Renal cortical epithelial cell (primary cell): ENCODE data around the gene TBX20. TPM values are rescaled to one million over a fixed set of nuclear protein-coding genes. Genes with fewer than 3 reads are reported as not detected.

Source experiments
- DNase-seq: peaks from one replicate; pipeline ENCODE4 v3.0.0-alpha.2; 2011; ENCODE audit warnings: low read depth
- total RNA-seq: library from RNA; depleted of rRNA; stranded (reverse); fragments of >200 nt; gene quantifications from 2 replicates; pipeline ENCODE4 v1.2.3, GENCODE V29; 2014

The TBX20 gene, protein sequence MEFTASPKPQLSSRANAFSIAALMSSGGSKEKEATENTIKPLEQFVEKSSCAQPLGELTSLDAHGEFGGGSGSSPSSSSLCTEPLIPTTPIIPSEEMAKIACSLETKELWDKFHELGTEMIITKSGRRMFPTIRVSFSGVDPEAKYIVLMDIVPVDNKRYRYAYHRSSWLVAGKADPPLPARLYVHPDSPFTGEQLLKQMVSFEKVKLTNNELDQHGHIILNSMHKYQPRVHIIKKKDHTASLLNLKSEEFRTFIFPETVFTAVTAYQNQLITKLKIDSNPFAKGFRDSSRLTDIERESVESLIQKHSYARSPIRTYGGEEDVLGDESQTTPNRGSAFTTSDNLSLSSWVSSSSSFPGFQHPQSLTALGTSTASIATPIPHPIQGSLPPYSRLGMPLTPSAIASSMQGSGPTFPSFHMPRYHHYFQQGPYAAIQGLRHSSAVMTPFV
- total RNA-seq = 0.15 and 0.52 TPM in 2 replicates

DNA sequence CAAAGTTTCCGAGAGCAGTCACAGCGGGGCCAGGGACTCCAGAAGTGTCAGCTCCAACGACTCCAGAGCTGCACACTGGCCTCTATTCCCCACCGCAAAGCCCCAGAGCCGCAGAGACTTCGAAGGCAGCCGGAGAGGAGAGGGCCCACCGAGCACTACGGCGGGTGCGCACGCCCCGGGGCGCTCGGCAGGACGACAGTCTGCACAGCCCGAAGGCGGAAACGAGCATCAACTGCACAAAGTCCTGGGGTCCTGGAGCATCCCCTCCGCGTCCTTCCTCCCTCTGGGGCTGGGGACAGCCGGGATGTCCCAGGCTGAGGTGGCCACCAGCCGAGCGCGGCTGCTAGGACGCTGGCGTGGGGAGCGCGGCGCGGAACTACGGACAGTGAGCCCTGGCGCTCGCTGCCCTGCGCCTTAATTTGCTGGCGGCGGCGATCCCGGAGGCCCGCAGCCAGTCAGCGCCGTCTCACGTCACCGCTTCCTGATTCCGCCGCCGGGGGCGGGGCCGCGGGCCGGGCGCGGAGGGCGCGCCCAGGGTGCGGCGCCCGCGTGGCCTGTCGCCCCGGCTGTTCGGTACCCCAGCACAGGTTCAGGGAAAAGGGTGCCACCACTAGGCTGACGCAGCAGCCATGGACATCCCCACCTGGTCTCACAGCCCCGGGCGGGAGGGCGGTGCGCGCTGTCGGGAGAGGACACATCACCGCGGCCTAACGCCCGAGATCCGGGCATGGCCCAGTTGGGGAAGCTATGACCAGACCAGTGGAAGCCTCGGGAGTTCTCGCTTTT, at the start of gene TBX20:
TSS of gene TBX20 (minus strand) at position 391 of the 786 bp plus-strand sequence. CDS start 480 bp downstream, outside the sequence.
- DNase-seq = no peak

DNA sequence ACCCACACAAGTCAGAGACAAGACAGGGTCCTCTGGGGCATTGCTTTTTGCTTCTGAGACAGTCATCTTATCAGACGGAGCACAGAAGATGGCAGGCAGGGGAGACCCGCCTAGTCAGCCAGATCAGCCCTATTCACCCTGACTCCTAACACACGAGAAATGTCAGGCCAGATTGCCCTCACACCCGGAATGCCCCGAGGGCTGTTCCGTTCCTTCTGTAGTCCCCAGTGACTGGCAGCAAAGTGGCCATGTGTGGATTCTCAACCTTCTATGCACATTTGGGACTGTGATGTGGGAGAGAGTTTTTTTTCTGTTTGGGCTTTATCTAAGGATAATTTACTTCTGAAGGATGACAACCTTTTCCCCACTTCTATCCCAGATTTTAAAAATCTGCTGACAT, 35.5 kb upstream of the TBX20 start:
- DNase-seq = no peak

DNA sequence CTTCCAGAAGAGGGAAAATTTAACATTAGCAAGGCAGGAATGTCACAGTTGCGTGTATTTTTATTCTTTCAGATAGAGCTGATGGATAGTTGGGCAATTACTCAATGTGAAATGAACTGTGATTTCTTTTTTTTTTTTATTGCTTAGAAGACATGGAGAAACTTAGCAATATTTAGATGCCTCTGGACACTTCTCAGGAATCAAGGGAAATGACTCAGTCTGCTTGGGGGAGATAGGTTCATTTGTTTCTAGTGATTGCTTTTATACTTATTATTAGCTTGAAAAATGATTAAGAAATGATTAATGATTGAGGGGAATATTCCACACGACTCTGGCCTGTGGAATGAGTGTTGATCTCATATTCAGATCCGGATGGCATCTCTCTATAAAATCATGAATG, 33.1 kb upstream of the TBX20 start:
- no peak for DNase-seq

DNA sequence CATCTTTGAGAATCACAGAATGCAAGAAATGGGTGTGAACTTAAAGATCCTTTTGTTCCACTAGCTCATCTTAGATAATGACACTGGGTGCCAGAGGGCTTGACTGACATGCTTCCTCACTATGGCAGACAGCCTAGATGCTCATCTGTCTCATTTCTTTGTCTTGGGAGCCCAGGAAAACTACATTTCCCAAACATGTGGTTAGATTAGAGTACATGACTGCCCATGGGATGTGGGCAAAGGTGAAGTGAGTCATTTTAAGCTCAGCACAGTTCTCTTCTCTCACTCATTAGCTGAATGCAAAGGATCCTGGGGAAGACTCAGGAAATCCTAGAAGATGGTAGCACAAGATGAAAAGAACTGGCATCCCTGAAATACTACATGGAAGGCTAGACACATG, 32.5 kb upstream of the TBX20 start:
- peak; percentile 60 for DNase-seq

DNA sequence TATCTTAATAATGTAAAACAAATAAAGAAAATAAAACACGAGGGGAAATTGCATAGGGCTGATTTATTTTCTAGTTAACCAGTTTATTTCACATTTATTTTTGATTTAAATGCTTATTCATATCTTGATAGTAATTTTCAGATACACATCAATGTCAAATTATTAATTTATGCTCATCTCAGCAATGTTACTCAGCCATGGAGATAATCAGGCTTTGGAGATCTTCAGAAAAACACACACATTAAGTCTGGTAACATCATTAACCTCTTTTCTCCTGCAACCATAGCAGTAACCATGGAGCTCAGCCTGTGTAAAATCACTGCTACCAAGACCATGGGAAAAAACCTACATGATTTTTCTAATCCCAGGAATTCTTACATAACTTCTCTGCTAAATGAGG, 31.9 kb upstream of the TBX20 start:
- DNase-seq = no peak

DNA sequence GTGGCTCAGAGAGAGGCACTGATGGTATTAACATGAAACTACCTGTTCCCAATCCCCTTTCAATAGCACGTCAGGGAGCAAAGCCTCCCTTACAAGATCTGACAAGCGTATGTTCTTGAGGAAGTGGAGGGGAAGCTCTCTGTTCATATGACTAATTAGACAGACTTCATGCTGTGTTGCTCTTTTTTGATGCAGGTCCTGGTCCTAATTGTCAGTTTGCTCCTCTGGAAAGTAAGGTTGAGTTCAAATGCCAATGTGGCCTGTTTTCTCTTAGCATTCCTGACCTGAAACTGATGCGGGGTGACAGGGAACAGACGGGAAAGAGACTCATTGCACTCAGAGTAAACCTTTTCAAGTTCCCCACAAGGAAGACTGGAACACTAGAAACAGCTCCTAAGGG, 27.0 kb upstream of the TBX20 start:
- DNase-seq = no peak

DNA sequence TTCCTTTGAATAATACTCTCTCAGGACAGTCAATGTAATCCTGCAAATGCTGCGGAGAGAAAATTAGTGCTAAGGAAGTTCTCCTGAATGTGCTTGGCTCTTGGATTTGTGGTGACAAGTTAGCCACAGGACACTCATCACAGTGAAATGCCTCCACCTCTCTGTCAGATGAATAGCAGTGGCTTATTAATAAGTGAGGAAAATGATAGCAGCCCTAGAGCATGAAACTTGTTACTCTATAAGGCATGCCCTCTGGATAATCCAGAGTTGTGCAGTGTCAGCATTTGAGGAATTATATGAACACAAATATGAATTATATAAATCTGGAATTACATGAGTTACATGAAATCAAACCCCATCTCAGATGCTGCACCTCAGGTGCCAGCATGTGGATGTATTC, 23.5 kb upstream of the TBX20 start:
- no peak for DNase-seq

DNA sequence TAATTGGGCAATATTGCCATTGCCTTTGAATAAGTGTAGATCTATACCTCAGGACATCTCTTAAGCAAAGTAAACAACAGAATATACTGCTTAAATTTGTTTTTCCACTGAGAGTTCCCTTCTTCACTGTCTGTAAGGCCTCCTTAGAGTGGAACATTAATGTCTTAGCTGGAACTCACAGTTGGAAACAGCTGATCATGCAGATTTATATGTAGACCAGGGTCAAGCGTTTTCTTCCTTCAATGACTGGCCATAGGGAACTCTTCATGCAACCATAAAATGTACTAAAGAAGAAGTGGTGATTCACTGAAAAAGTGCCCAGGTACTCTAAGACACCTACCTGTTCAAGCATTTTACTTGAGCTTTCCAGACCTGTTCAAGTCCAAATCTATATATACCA, 18.3 kb upstream of the TBX20 start:
- no peak for DNase-seq

DNA sequence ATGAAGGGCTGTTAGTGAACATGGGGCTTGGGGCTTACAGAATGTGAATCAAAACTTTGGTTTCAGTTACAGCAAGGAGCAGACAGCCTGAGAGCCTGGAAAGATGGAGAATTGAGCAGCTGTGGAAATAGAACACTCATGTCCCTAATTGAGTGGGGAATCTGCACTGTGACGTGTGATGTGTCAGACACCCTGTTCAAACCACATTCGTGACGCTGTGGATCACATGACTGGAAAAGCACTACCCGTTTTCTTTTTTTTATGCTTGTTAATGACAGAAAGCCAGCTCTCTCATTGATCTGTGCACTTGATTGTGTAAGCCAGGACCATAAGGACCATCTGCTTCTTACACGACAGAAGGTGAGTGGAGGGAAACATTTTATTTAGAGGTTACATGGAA, 15.1 kb upstream of the TBX20 start:
- no peak for DNase-seq

DNA sequence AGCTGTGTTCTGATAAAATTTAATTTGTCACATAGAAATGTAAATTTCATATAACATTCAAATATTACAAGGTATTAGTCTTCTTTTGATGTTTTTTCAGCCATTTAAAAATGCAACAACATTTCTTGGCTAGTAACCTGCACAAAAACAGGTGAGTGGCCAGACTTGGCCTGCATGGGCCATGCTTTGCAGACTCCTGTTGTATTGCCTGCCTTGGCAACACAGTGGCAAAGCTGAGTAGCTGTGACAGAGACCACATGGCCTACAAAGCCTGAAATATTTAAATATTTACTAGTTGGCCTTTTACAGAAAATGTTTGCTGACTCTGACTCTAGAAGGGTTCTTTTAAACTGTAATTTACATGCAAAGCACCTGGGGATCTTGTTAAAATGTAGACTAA, 13.5 kb upstream of the TBX20 start:
- DNase-seq = no peak

DNA sequence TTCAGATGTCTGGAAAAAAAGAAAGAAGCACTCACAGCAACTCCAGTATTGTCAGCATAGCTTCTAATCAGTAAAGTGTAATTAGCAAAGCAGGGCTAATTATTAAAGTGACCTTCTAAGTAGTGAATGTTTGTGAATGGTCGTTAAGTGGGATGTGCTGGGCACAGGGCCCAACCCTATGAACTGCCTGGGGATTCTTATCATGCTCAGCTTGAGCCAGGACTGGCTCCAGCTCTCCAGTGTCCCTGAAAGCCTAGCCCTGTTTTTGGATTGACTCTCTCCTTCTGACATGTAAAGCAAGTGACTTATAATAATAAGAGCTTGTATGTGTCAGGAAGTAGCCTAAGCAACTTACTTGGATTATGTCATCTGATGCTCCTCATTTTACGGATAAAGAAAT, 9.5 kb upstream of the TBX20 start:
- DNase-seq = no peak

DNA sequence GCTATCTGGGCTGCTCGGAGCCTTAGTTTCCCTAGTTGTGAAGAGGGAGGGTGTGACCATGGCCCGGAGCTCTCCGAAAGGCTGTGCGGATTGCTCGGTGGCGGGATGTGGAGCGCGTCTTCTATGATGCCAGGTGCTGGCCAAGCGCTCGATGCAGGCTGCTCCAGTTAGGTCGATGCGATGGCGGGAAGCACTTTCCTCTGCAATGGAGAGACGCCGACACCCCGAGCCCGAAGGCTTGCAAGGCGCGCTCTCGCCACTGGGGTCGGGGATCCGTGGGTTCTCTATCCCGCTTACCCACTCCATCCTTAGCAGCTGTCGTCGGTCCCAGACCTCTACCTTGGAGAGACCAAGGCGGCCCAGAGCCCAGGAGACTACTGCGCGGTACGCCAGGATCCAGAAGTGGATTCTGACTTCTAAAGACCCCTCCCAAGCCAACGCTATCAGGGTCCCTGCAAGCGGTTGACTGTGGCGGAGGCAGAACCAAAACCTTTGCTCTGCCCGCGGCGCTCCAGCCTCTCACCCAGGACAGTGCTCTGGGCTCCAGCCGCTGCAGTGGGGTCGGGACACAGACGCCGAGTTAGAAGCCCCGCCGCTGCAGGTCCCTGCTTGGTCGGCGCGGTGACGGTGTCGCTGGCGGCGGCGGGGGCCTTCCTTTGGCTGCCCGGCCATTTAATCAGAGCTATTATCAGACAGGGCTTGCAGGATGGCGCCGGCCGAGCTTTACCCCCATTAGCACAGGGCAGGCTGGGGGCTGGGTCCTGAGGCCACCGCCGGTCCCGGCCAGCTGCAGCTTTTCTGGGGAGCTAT, 7.8 kb upstream of the TBX20 start:
- DNase-seq = no peak

DNA sequence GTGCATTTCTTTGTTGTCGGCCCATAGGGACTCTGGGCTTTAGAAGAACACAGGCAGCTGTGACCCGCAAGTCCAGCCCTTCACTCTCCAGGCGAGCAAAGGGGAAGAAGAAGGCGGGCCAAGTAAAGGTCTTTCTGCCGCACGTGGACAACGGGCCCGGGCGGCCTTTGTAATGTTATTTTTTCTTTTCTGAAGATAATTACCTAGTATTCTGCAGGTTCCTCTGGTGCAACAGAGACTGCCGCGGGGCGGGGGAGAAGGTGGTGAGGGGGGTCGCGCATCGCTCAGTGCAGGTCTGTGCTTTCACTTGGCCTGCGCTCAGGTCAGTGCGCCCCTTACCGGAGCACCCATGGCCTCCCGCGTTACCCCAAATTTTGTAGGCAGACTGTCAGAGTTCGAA, 7.1 kb upstream of the TBX20 start:
- DNase-seq = no peak

DNA sequence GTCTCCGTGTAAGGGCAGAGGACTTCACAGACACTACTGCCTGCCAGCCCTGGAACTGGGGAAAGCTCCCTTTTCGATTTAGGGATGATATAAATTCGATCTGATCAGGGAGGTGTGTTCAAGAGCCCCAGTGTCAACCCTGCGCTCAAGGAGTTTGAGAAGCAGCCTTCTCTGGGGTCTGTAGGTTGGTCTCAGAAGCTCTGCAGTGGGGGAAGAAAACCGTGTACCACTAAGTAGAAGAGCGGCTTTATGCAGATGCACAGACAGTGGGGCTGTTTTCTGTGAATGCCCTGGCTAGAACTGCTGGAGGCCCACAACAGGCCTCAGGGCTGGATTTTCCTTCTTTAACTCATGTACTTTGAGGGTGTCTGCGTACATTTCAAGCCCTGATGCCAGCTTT, 6.3 kb upstream of the TBX20 start:
- no peak for DNase-seq

DNA sequence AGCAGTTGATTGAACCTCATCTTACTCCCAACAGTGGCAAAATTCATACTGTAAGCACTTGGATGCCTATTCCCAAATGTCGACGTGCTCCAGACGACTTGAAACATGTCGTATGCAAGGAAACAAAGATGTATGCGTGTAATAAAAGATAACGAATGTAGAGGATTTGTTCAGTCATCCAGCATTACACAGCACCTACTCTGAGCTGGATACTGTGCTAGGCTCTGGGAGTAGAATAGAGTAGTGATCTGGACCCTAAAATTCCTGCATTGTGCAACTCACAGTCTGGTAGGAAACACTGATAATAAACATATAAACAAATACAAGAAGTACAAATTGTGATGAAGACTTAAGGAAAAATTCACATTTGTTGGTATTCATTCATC, 5.6 kb upstream of the TBX20 start:
- DNase-seq = no peak

DNA sequence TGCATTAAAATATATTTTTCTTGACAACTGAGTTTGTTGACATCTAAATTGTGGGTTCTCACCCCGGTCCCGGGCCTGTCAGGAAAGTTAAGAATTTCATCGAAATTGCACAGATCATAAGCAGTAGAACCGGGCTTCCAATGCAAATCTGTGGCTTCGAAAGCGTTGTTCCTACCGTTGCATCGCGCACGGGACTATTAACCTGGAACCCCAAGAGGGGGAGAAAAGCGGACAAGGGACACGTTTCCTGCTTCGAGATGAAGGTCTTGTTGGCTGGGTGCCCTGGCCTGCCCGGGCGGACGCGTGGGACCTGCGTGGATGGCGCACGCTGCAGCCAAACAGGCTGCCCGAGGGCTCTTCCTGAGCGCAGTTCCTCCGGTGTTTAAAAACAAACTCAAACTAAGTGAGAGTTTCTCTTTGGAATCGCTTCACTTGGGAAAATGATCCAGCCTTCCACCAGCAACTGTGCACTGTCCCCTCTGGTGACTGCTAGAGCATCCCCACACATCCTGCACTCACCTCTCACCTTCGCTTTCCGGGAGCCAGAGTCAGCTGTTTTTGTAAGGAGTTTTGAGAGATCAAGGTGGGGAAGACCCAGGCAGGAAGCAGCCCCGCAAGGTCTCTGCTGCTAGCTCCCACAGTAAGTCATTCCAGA, 5.1 kb upstream of the TBX20 start:
- no peak for DNase-seq

DNA sequence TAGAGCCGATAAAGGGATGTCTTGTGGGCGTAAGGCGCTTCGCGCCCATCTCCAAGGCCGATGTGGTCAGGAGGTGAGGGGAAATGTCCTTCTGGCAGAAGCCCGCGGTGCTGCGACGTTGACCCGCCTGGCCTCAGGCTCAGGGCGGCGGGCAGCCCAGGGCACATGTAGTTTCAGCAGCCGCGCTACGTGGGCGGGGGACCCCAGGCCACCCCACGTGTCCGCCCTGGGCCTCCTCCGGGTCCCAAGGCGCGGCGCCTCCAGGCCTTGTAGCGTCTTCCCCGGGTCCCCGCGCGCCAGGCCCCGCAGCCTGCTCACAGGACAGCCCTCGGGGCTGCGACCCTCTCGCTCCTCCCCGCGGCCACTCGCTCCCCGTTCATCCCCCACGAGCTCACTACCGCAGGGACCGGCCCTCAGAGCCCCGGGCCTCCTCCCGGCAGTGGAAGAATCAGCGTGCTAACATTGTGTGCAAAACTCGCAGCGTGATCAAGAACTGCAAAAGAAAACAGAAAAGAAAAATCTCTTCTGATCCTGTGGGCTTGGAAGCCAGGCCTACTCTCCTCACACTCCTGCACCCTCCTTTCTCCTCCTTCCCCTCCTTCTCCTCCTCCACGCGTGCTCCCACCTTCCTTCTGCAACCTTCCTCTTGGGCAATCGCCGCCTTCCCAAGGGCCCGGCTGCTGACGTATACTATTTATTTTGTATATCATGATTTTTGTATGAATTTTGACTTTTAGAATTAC, 4.4 kb upstream of the TBX20 start:
- DNase-seq = no peak

DNA sequence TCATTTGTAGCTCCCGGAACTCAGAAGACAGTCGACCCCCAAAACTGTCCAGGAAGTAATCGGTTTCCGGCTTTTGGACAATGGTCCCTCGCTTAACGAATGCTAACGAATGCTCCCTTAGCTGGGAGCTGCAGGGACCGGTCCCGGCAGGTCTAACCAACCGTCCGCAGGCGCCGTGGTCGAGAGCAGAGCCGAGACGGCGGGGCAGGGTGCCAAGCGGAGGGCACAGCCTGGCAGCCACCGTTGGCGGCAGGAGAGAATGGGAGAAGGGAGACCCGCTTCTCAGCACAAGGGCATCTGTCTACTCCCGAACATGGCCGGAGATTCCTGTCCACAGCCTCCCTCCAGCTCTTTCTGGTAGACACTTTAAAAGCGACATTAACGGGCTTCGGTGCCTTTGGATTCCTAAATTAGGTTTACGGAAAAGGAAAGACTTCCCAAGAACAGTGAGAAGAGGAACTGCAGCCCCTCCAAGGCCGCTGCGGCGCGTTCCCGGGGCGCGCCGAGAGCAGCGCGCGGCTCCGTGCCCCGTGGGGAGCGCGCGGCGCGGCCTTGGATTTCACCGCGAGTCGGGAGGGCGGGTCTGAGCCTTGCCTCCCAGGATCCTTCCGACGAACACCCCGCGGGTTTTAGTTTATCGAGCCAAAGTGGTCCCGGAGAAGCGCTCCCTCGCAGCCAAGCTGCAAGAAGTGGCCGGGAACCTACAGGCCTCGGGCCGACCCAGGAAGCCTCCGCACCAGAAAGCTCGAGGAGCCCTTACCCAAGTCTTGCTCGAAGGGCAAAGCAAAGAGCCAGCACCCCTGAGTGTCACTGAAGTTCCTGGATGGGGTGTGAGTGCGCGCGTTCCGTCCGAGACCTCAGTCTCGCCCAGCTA, 3.6 kb upstream of the TBX20 start:
- no peak for DNase-seq

DNA sequence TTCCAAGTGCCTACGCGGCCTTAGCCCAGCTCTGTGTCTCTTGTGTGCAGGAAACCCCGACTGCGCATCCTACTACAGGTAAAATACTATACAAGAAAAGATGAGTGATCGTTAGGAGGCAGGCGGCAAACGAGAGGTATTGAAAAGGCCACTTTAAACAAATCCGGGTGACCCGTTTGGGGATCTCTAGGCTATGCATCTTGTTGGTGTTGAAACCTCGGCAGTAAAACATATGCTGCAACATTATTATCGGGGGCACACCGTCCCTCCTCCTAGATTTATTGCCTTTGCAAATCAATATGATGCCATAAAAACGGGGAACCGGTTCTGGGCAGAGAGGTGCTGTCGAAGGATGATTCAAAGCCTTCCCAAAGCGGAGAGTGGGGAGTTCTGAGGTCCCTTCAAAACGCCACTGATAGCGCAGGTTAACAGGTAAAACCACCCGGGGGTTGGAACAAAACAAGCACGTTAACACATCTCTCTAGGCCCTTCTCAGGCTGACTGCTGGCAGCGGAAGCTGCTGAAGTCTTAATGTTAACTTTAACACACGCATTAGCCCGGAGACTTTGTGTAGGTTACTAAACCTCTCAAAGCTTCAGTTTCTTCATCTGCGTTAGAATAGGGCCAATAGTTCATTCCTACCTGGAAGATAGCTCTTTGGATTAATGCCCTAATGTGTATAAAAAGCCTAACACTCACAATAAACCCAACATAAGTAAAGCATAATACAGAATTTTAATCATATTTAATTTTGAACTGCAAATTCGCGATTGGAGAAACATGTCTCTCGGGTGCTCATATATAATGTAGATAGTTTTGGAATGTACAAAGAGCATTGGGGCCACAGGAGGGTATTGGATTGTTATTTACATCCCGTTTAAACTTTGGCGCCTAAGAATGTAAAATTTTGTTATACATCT, 2.6 kb upstream of the TBX20 start:
- DNase-seq = no peak
